NCI-H69 (cell line): ENCODE data around the gene SENP5.
A peak's percentile ranks its signal among the peaks of the same experiment; 100 is the strongest.

Experiments used
- DNase-seq: peaks from one replicate; lab custom pipeline; 2025; lab: John Stamatoyannopoulos, UW

Gene SENP5

DNA sequence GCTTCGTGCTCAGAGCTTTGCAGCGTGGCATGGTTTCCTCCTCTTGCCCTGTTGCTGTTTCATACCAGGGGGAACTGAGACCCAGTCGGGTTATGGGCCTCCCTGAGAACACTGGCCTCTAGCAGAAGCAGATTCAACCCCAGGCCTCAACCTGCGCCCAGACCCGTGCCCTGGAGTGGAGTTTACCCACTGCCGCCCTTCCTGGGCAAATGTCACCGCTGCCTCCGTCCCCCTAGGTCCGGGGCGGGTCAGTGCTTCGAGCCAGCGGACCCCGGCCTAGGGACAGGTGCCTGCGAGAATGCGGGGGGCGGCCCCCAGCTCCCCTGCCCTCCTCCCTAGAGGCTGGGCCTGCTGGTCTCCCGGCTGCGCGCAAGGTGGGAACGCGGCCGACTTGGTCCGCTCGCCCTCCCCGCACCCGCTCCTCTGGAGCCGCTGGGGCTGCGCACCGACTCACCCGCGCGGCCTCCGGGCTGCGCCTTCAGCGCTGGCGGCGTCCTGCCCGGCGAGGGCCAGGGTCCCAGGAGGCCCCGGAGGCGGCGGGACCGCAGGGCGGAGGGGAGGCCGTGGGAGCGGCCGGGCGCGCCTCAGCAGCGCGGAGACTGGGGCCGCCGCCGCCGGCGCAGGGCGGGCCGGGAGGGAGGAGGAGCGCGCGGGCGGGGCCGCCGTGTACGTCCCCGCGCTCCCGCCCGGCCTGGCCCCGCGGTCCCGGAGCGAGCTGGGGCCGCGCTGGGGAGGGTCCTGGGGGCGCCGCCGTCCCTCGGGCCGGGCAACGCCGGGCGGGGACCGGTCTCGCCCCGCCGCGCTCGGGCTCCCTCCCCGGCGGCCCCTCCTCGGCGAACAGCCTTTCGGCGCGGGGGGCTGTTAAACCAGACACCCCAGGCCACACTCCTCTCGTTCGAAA, 100.8 kb downstream of the SENP5 start, which contains the start of gene PIGZ:
Gene PIGZ (minus strand): TSS at position 601 of the 901 bp plus-strand sequence. CDS start 16,802 bp downstream, outside the sequence.
- DNase-seq, result peak; percentile 75

DNA sequence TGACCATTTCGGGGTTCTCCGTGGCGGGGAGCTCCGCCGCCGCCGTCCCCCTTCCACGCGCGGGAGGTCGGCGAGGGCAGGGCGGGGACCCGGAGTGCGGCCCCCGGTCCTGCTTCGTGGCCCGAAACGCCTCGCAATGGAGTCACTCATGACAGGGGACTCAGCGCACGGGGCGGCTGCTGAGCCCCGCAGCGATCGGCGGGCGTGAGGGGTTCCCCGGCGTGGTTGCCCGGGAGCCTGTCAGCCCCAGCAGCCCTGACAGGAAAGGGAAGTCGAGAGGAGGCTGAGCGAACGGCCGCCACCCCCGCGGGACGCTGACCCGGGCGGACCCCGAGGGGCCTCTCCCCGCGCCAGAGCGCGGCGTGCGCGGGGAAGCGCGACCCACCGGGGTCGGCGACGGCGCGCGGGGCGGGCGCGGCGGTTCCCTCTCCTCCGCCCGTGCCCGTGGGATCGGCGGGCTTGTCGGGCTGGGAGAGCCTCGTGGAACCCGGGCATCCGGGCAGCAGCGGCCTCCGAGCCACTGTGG, 101.5 kb downstream of the SENP5 start:
- DNase-seq, result peak; percentile 73

DNA sequence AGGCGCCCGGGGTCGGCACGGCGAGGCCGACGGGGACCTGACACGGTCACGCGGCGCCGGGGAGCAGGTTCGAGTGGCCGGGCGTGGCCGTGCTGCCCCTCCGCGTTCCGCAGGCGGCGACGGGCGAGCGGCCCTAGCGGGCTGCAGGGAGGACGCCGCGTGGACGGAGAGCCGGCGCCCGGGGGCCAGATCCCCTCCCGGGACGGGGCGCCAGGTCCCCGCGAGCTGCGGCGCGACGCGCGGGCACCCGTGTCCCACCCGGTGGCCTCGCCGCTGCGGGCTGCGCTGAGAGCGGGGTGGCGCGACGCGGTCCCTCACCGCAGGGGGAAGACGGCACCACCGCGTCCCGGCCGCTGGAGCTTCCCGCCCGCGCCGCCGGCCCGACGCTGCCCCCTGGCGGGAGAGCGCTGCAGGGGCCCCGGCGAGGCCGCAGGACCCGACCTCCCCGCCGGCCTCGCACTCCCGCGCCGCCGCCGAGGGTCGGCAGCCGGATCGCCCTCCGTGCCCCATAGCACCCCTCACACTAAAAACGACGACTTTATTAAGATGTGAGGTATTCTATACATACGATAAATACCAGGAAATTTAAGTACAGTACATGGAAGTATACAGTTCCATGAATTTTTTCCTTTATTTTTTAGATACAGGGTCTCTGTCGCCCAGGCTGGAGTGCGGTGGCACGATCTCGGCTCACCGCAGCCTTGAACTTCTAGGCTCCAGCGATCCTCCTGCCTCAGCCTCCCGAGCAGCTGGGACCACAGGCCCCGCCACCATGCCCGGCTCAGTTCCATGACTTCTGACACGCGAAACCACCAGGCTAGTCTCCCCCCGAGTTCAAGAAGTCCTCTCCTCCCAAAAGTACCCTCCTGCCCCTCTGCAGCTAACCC, 102.2 kb downstream of the SENP5 start:
- peak; percentile 82 for DNase-seq

DNA sequence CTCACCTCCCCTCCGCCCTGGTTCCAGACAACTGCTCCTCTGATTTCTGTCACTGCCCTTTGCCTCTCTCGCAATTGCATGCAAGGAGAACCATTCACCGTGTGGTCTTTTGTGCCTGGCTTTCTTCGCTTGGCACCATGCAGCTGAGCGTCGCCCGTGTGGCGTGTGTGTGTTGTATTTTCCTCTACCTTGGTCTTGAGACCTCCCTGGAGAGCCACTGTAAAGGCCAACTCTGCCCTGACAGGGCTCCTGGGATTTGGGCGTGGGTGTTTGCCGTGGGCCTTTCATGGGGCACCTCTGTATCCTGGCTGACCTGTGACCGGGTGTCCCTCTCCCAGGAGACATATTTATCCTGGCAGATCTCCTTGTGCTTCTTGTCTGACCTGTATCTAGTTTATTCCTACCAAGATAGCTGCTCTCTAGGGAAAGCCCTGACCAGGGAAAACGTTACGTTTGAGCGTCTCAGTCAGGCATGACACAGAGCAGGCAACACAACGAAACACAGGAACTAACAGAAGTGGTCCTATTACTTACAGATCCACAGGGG, 102.9 kb downstream of the SENP5 start:
- DNase-seq, result no peak

DNA sequence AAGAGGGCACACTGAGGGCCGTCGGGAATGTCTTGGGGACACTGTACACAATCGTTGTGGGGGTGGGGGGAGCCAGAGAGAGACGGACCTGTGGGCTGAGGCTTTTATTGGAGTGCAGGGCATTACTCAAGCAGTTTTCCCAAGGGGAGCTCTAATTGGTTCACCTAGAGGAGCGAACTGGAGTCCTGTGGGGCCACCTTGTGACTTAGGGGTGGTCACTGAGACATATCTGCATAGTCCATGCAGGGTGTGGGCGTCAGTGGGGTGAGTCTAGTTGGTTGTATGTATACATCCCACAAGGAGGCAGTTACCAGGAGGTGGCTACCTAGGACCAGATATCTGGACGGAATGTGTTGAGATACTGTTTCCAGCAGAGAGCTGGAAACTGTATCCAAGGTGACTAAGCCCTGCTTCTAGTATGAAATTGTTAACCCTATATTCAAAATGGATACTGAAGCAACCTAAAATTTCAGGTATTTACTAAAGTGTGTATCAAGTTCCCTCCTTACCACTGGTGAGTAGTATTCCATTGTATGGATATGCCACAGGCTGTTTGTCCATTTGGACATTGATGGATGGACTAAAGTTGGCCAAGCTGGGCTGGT, 103.5 kb downstream of the SENP5 start:
- DNase-seq, result no peak

DNA sequence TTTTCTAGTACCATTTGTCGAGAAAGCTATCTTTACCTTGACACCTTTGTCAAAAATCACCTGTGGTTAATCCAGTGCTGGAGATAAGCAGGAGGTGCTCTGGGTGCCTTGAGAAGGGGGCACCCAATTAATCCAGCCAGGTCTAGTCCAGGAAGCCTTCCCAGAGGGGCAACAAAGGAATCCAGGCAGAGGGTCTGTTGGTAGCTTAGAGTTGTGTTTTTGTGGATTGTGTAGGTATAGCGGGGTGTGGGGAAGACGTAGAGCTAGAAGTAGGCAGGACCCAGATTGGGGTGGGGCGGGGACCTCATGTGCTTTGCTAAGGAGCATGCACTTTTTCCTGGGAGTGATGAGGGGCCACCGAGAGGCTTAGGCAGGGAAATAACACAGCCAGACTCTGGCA, 106.9 kb downstream of the SENP5 start:
- no peak for DNase-seq

DNA sequence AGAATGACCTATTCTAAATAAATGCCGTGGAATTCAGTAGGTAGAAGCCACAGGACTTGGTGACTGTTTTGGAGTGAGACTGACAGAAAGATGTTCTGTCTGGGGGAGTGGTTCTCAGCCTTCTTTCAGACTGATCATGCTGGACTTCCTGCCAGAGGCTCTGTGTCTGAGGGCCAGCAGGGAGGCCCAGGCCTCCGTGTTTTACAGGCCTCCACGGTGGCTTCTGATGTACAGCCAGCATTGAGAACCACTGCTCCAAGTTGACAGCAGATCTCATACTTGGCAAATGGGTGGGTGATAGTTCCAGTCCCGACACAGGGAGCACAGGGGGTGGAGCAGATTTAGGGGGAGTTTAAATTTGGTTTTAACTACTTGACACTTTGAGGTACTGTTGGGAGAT, 107.6 kb downstream of the SENP5 start:
- no peak for DNase-seq

DNA sequence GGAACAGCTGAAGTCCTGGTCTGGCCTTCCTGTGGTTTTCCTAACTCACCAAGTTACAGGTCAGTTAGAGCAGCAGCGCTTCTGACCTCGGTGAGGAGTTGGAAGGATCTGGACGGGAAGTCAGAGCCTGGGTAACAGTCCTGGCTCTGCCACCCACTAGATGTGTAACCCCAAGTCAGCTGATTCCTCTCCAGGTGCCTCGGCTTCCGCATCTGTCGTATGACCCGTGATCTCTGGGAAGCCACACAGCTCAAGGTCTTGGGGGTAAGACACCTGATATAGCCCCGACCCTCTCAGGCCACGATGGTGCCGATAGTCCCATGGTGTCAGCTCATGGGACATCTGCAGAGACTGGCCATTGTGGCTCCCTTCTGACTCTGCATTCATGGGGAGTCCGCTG, 109.2 kb downstream of the SENP5 start:
- DNase-seq, result no peak

DNA sequence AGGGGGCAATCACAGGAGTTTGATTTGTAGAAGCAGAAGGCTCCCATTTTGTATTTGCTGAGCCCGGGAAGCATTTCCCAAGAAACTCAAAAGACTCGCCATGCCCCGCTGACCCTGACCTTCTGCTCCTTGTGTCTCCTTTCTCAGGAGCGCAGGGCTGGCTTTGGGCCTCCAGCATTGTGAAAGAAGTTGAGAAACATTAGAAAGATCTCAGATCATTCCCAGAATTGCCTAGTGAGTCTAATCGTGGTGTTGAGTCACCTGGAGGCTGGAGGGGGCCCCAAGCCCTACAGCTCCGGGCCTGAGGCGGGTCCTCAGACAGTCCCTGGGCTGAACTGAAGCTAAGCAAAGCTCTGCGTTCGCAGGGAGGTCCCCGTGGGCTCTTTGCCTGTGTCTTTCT, 111.8 kb downstream of the SENP5 start:
- DNase-seq, result no peak

DNA sequence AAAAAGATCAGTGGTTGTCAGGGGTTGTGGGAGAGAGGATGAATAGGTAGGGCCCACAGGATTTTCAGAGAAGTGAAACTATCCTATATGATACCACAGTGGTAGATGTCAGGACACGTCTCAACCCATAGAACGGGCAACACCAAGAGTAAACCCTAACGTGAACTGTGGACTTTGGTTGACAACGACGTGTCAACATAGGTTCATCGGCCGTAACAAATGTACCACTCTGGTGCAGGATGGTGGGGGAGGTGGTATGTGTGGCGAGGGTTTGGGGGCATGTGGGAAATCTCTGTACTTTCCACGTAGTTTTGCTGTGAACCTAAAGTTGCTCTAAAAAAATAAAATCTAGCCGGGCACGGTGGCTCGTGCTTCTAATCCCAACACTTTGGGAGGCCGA, 113.9 kb downstream of the SENP5 start:
- no peak for DNase-seq

DNA sequence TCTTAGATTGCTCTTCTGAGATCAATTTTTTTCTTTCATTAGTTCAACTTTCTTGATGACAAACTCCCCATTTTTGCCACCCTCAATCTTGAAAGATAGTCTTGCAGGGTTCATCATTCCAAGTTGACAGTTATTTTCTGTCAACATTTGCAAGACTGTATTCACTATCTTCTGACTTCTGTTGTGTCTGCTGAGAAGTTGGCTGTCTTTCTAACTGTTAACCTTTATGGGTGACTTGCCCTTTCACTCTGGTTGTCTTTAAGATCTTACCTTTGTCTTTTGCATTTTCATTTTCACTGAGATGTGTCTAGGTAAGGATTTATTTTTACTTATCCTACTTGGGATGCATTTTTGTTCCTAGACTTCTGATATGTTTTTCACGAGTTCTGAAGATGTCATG, 115.5 kb downstream of the SENP5 start:
- DNase-seq, result no peak
